ENCODE results near the gene NCOA7.

DNA sequence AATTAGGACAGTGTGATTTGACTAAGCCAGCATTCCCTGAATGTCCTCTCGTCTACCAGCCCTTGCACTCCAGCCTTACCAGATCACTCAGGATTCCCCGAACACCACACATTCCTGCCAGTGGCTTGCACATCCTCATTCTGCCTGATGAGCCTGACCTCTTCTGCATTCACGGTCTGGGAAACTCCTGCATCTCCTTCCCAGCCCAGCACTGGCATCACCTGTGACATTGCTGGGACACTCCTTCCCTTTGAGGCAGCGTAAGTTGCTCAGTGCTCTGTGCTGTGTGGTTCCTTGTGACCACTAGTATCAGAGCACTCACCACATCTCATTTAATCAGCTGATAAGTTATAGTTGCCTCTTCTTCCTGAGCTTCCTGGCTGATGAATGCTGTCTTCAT is 17.3 kb downstream of the NCOA7 start:
- TF ChIP-seq, protein P1, sequence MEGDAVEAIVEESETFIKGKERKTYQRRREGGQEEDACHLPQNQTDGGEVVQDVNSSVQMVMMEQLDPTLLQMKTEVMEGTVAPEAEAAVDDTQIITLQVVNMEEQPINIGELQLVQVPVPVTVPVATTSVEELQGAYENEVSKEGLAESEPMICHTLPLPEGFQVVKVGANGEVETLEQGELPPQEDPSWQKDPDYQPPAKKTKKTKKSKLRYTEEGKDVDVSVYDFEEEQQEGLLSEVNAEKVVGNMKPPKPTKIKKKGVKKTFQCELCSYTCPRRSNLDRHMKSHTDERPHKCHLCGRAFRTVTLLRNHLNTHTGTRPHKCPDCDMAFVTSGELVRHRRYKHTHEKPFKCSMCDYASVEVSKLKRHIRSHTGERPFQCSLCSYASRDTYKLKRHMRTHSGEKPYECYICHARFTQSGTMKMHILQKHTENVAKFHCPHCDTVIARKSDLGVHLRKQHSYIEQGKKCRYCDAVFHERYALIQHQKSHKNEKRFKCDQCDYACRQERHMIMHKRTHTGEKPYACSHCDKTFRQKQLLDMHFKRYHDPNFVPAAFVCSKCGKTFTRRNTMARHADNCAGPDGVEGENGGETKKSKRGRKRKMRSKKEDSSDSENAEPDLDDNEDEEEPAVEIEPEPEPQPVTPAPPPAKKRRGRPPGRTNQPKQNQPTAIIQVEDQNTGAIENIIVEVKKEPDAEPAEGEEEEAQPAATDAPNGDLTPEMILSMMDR (IDR thresholded peaks at IDR 0.05 in 2 of 3, conservative IDR thresholded peaks at IDR 0.05 in 1 of 3; ENCODE audit: control insufficient read depth in 2 of 3, extremely low read depth in 1 of 3, insufficient read depth in 1 of 3, low read depth in 3 of 3, low read length in 3 of 3): no peak
- TF ChIP-seq MEF2A (IDR thresholded peaks at IDR 0.05; ENCODE audit: insufficient read depth, low read depth, low read length): no peak

All from GM12878 (cell line).